ENCODE data around the gene SERPINA5. TPM values are rescaled to one million over a fixed set of nuclear protein-coding genes. Genes with fewer than 3 reads are reported as not detected.
"Not testable (repeated sequence)": the region's sequence is repeated elsewhere in the genome, so short reads cannot be mapped to it uniquely, and the experiment has no call there.

SERPINA5 gene
- total and polyA plus RNA-seq, 2 donors (not counting 1 experiment from before 2014, with no cell fraction given) = not detected

GRCh38 chr14:94574336-94574735 lies 6.9 kb upstream of the SERPINA5 start:
- Histone ChIP-seq H3K9ac (ENCODE audit: low read length) (no peak overlapping the region), H3K36me3 (replicated peaks in 1 of 2; ENCODE audit: control extremely low read depth in 1 of 2, control insufficient read depth in 1 of 2, extremely low read depth in 1 of 2, insufficient read depth in 2 of 2, low read length in 1 of 2) (no peaks in the 10 kb centered on the region), H3K79me2 (ENCODE audit: control insufficient read depth, insufficient read depth, low read length) (no peaks in the 10 kb centered on the region), H3K27me3 (replicated peaks in 1 of 4; ENCODE audit: control extremely low read depth in 1 of 4, control insufficient read depth in 3 of 4, insufficient read depth in 4 of 4, low read length in 3 of 4) (no peaks in the 10 kb centered on the region), H3K4me2 (replicated peaks; ENCODE audit: low read depth, low read length, poor library complexity, severe bottlenecking) (no peak overlapping the region), H3K9me3 (ENCODE audit: control extremely low read depth in 1 of 3, control insufficient read depth in 2 of 3, insufficient read depth in 1 of 3, low read length in 2 of 3) (peaks cover 0 to 10% (median 0%) of the 10 kb centered on the region in 3 donors), H2AFZ (ENCODE audit: insufficient read depth, low read depth, low read length, poor library complexity, severe bottlenecking) (no peak overlapping the region), H3K27ac (ENCODE audit: low read length in 2 of 2) (no peak overlapping the region), H4K20me1 (ENCODE audit: control insufficient read depth, insufficient read depth, low read length, poor library complexity, severe bottlenecking) (no peaks in the 10 kb centered on the region), H3K4me3 (ENCODE audit: control extremely low read depth in 1 of 5, extremely low read depth in 1 of 5, insufficient read depth in 1 of 5, low read depth in 2 of 5, low read length in 4 of 5) (no peak overlapping the region), H3K4me1 (ENCODE audit: control insufficient read depth in 2 of 2, insufficient read depth in 2 of 2, low read length in 2 of 2) (no peaks in the 10 kb centered on the region)
- WGBS (ENCODE audit: insufficient coverage) = 67% methylated on average over 2 of the region's 3 CpGs
- H3K27me3 Mint-ChIP-seq = peaks cover 1% of the 10 kb centered on the region
- H3K27ac Mint-ChIP-seq = no peak overlapping the region
- intact Hi-C loops (cut with micrococcal nuclease) = no loop called here
- ChIA-PET POLR2A (no interaction called here), CTCF (no interaction called here)
- no peak for DNase-seq
- TF ChIP-seq EZH2 (IDR thresholded peaks at IDR 0.05; ENCODE audit: borderline replicate concordance, insufficient read depth, low read depth, low read length, poor library complexity, severe bottlenecking) (no peak), CTCF (IDR thresholded peaks at IDR 0.05) (no peak)
- H3K4me1 Mint-ChIP-seq = no peaks in the 10 kb centered on the region
- no peak for ATAC-seq (ENCODE audit: low read depth)
- no peak overlapping the region for H3K4me3 Mint-ChIP-seq
- H3K9me3 Mint-ChIP-seq (ENCODE audit: insufficient read depth) = no peaks in the 10 kb centered on the region

GRCh38 chr14:94575730-94576585 lies 5.3 kb upstream of the SERPINA5 start:
- 88% methylated on average over 4 of the region's 5 CpGs for WGBS (ENCODE audit: insufficient coverage)
- no peak overlapping the region for H3K4me2 ChIP-seq (replicated peaks; ENCODE audit: low read depth, low read length, poor library complexity, severe bottlenecking)
- H3K27me3 ChIP-seq (replicated peaks in 1 of 4; ENCODE audit: control extremely low read depth in 1 of 4, control insufficient read depth in 3 of 4, insufficient read depth in 4 of 4, low read length in 3 of 4) = no peaks in the 10 kb centered on the region
- no peak for TF ChIP-seq CTCF (IDR thresholded peaks at IDR 0.05)
- no peak for TF ChIP-seq EZH2 (IDR thresholded peaks at IDR 0.05; ENCODE audit: borderline replicate concordance, insufficient read depth, low read depth, low read length, poor library complexity, severe bottlenecking)
- H3K9me3 ChIP-seq (ENCODE audit: control extremely low read depth in 1 of 3, control insufficient read depth in 2 of 3, insufficient read depth in 1 of 3, low read length in 2 of 3) = peaks cover 0 to 3% (median 0%) of the 10 kb centered on the region in 3 donors
- POLR2A ChIA-PET = no interaction called here
- CTCF ChIA-PET = no interaction called here
- no peaks in the 10 kb centered on the region for H4K20me1 ChIP-seq (ENCODE audit: control insufficient read depth, insufficient read depth, low read length, poor library complexity, severe bottlenecking)
- no peaks in the 10 kb centered on the region for H3K36me3 ChIP-seq (replicated peaks in 1 of 2; ENCODE audit: control extremely low read depth in 1 of 2, control insufficient read depth in 1 of 2, extremely low read depth in 1 of 2, insufficient read depth in 2 of 2, low read length in 1 of 2)
- H3K79me2 ChIP-seq (ENCODE audit: control insufficient read depth, insufficient read depth, low read length) = no peaks in the 10 kb centered on the region
- H3K27ac ChIP-seq (ENCODE audit: low read length in 2 of 2) = no peak overlapping the region
- Mint-ChIP-seq H3K4me3 (no peak overlapping the region), H3K27me3 (peaks cover 3% of the 10 kb centered on the region), H3K27ac (no peak overlapping the region), H3K9me3 (ENCODE audit: insufficient read depth) (no peaks in the 10 kb centered on the region), H3K4me1 (no peaks in the 10 kb centered on the region)
- intact Hi-C loops (cut with micrococcal nuclease) = no loop called here
- H3K4me3 ChIP-seq (ENCODE audit: control extremely low read depth in 1 of 5, extremely low read depth in 1 of 5, insufficient read depth in 1 of 5, low read depth in 2 of 5, low read length in 4 of 5) = no peak overlapping the region
- no peaks in the 10 kb centered on the region for H3K4me1 ChIP-seq (ENCODE audit: control insufficient read depth in 2 of 2, insufficient read depth in 2 of 2, low read length in 2 of 2)
- DNase-seq = no peak
- no peak for ATAC-seq (ENCODE audit: low read depth)
- no peak overlapping the region for H2AFZ ChIP-seq (ENCODE audit: insufficient read depth, low read depth, low read length, poor library complexity, severe bottlenecking)
- no peak overlapping the region for H3K9ac ChIP-seq (ENCODE audit: low read length)

GRCh38 chr14:94577472-94577871 lies 3.8 kb upstream of the SERPINA5 start:
- H3K4me2 ChIP-seq (replicated peaks; ENCODE audit: low read depth, low read length, poor library complexity, severe bottlenecking); H3K4me3 ChIP-seq (ENCODE audit: control extremely low read depth in 1 of 5, extremely low read depth in 1 of 5, insufficient read depth in 1 of 5, low read depth in 2 of 5, low read length in 4 of 5); ATAC-seq (ENCODE audit: low read depth); H4K20me1 ChIP-seq (ENCODE audit: control insufficient read depth, insufficient read depth, low read length, poor library complexity, severe bottlenecking); H3K9me3 Mint-ChIP-seq (ENCODE audit: insufficient read depth); H2AFZ ChIP-seq (ENCODE audit: insufficient read depth, low read depth, low read length, poor library complexity, severe bottlenecking); H3K9me3 ChIP-seq (ENCODE audit: control extremely low read depth in 1 of 3, control insufficient read depth in 2 of 3, insufficient read depth in 1 of 3, low read length in 2 of 3); DNase-seq; POLR2A ChIA-PET; H3K27me3 ChIP-seq (replicated peaks in 1 of 4; ENCODE audit: control extremely low read depth in 1 of 4, control insufficient read depth in 3 of 4, insufficient read depth in 4 of 4, low read length in 3 of 4); H3K27ac Mint-ChIP-seq; H3K4me1 ChIP-seq (ENCODE audit: control insufficient read depth in 2 of 2, insufficient read depth in 2 of 2, low read length in 2 of 2); intact Hi-C loops (cut with micrococcal nuclease); H3K9ac ChIP-seq (ENCODE audit: low read length); H3K27me3 Mint-ChIP-seq; H3K27ac ChIP-seq (ENCODE audit: low read length in 2 of 2); H3K36me3 ChIP-seq (replicated peaks in 1 of 2; ENCODE audit: control extremely low read depth in 1 of 2, control insufficient read depth in 1 of 2, extremely low read depth in 1 of 2, insufficient read depth in 2 of 2, low read length in 1 of 2); H3K79me2 ChIP-seq (ENCODE audit: control insufficient read depth, insufficient read depth, low read length); CTCF ChIA-PET; H3K4me1 Mint-ChIP-seq; H3K4me3 Mint-ChIP-seq: not testable (repeated sequence)
